SK-N-MC (cell line): Measurements from ENCODE around the gene CLDND1.

Experiments used
- EZH2 ChIP-seq: fragments of 200-600 bp; sonication (generic); IDR thresholded peaks from one replicate; pipeline ENCODE4 v1.6.1; 2017; ENCODE audit warnings: antibody characterized with exemption
- FOXP2 ChIP-seq: optimal IDR thresholded peaks from 2 replicates; pipeline ENCODE3; 2011; ENCODE audit warnings: mild to moderate bottlenecking, moderate library complexity; ENCODE audit not compliant: insufficient read depth; ENCODE audit errors: extremely low read length, control extremely low read depth
- POLR2AphosphoS5 ChIP-seq: IDR thresholded peaks from 2 replicates; pipeline ENCODE4 v1.6.1; 2012; ENCODE audit warnings: mild to moderate bottlenecking, low read depth, low read length, borderline replicate concordance

GRCh38 chr3:98553021-98553563 is 30.4 kb upstream of the CLDND1 start:
- no peak for TF ChIP-seq EZH2
- TF ChIP-seq POLR2AphosphoS5: no peak
- TF ChIP-seq FOXP2: no peak
